Activated CD4-positive, alpha-beta T cell treated with anti-CD3 and anti-CD28 coated beads, Interleukin-2, amount 50 U/mL, for 16 hours (primary cell): ENCODE data around the gene ZSWIM6.

Experiments
- DNase-seq: peaks from one replicate; pipeline ENCODE4 v3.0.0-alpha.2; 2020

ZSWIM6 gene

DNA sequence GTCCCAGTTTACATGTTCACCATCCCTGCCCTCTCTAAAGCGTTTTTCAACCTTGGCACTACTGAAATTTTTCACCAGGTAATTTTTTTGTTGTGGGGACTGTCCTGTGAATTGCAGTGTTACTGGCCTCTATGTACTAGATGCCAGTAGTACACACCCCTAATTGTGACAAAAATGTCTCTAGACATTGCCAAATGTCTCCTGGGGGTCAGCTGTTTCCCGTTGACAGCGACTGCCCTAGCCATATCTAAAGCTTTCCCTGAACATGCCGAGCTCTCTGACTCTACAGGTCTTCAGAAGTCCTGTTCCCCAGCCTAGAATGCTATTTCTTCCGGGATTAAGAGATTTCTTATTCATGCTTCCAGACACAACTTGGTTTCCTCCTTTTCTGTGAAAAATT is 235.3 kb downstream of the ZSWIM6 start:
- DNase-seq = no peak

DNA sequence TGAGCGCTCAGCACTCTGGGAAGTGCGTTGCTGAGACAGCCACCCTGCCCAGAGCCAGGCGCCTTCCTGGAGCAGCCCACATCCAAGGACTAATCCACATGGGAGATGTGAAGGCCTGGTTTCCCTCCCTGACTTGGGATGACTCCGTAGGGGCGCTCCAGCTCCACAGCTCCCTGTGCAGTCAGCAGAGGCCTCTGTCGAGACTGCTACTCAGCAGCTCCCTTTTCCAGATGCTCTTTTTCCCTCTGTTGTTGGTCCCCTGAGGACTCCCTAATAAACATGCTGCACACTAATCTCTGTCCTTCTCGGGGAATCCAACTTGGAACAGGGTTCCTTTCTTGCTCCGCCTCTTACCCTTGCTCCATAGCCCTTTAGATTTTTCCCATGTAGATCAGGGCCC is 237.3 kb downstream of the ZSWIM6 start:
- no peak for DNase-seq

DNA sequence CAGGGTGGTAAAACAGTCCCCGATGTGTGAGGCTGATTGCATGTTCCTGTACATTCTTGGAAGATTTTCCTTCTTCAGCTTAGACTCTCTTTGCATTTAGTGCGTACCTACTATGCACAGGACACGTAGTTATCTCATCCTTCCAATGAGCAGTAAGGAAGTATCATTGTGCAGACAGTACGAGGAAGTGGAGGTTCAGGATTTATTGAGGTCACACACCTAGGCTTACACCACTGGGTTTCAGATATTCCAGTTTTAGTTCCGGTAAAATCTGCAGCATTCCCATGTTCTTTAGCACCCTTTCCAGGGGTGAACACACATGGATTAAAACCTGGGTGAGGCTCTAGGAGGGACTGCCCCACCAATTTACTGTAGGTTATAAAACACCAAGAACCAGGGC is 238.7 kb downstream of the ZSWIM6 start:
- DNase-seq = no peak

DNA sequence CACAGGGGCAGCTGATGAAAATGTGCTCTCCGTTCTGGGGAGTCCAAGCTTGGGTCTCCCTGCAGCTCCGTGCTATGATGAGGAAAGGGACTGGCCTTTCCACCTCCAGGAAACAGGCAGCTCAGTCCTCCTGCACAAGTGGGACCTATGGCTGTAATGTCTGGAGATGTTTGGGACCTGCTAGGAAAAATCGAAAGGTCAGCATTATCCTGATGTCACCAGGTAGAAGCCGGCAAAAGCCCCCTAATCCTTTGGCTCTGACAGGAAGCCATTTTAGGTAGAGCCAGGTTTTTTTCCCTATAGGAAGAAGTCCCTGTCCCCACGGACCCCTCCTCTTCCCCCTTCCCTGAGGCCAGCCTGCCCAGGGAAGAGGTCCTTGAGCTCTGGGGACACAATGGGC is 240.9 kb downstream of the ZSWIM6 start:
- DNase-seq = no peak

DNA sequence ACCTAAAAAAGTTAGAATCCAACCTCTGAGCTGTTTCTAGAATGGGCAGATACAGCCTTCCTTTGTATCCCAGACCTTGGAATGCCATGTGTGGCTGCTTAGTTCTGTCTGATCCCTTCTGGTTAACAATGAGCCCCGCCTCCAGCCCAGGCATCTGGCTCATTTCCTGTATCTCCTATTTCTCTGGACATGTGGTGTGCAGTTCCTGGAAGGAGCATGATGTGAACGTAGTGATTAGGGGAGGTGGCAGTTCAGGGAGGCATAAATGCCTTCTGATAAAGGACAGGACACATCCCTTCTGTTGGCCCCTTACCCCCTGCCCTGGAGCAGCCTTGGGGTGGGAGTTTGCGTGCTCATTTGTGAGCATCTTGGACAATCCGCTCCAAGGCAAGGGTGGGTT is 243.0 kb downstream of the ZSWIM6 start:
- no peak for DNase-seq

DNA sequence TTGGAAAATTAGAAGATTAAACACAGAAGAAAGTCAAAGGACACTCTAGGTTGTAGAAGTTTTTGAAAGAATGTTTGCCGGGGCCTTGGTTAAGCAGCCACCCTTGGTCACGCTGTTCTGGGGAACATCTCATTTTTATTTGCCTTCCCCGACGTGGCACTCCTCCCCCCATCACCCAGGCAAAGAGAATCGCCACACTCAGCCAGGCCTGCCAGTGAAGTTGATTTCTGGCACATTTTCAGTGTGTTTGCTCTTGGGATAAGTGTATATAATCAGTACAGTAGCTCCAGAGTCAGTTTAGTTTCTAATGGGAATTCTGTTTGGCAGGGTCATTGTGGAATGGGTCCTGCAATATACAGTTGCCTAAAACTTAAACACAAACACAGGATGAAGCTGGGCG is 243.5 kb downstream of the ZSWIM6 start:
- no peak for DNase-seq

DNA sequence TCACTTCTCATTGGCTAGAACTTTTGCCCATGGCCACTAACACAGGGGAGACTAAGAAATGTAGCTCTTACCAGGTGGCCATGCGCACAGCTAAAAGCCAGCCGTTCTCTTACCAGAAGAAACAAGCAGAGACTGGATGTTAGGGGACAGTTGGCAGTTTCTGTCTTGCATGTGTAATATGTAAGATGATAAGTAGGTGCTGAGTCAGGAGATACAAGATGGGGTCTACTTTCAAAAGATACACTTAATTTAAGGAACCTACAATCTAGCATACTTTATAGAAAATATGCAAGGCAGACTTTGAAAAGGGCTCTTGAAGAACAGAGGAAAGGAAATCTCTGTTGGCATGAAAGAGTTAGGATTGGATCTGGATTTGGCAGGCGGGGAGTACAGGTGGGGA is 244.5 kb downstream of the ZSWIM6 start:
- DNase-seq = no peak

DNA sequence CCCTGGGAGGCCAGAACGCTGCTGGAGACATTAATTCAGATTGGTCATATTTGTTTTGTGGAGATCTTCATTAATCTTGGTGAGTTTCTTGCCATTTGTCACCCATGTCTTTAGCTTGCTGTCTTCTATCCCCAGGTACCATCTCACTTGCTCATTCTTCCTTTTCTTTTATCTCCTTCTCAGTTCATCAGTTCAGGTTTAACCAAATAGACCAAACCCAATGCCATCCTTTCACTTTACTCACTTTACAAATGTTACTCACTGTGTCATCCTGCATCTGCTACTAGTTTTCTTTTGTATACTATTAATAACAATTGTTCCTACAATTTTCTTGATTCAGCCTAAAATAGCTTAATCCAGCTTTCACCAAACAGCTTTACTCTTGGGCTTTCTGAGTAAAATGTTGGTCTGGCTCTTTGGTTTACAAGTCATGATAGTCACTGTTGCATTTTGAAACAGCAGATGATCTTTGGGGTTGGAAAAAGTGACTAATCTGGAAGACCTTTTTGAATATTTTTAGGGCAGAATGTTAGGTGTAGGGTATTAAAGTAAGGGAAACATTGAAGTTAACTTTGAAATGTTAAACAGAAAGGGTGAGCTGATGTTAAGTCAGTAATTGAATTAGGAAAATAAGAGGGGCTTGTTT is 246.9 kb downstream of the ZSWIM6 start:
- DNase-seq = peak; percentile 49

DNA sequence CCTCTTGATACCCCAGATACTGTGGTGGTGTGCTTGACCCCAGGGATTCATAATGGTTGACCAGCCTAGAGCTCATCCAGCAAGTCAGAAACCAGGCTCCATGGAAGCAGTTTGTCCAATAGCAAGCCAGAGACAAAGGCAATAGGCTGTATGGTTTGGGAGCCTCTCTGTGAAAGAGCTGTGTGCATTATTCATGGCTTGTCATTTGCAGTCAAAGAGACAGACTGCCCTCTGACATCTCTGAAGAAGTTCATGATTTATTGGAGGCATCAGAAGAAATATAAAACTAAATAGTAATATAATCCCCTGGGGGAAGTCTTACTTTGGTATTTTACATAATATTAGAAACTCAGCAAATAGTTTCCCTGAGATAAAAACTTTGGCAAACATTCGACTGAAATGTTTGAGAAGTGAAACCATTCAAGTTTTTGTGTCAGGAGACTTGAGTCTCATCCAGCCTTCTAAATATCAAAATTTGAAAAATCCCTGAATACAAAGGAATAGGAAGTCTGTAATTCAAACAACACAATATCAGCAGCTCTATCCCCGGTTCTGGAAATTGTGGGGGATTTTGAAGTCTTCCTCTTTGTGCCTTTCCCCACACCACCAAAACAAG is 250.3 kb downstream of the ZSWIM6 start:
- no peak for DNase-seq

DNA sequence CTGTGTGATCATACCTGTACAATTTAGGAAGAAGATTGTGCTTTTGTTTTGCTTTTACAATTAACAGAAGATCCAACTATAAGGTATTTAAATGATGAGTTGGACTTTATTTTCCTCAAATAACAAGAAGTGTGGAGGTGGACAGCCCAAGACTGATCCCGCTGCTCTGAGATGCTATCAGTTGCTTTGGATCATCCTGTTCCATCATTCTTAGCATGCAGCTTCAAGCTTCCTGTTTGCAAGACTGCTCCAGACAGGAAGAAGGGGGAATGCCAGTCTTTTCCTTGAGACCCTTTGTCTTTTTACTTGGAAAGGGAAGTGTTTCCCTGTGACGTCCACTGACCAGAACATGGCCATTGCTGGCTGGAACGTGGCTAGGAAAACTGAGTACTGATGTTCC is 250.8 kb downstream of the ZSWIM6 start:
- no peak for DNase-seq

DNA sequence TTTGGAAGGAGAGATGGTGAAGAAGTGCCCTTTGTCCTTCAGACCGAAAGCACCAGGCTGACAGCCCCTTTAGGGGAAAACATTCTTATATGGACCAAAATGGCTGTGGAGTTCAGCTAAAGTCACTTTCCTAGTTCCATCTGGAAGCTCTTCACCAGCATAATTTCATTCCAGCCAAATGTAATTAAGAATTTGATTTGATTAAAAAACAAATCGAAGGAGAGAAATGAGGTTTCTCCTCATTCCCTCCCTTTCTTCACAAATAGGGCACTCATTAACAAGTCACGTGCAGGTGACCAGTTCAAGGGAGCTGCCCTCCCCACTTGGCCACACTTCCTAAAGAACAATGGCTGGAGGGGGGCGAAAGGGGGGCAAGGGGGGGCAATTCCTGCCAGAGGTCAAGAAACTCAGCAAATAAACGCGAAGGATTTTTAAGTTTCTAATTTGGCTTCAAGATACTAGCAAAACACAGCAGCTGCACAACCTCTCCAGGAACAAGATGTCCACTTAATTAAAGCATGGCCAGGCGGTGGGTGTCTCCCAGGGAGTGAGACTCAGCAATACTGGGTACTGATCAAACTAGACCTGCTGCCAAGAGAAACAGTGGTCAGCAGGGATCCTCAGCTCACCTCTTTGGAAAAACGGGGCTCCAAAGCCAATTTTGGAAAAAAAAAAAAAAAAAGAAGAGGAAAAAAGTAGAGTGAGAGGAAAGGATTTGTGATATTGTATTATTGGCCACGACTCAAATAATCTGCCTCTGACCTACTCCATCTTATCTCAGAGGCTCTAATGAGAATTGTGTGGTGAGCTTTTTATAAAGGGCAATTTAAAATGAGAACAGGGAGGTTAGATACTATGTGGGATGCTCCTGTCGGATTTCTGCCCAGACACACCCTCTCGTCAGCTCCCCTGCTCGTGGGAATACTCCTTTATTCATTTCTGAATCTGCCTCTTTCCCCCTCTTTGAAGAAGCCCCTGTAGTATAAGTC is 254.3 kb downstream of the ZSWIM6 start:
- no peak for DNase-seq

DNA sequence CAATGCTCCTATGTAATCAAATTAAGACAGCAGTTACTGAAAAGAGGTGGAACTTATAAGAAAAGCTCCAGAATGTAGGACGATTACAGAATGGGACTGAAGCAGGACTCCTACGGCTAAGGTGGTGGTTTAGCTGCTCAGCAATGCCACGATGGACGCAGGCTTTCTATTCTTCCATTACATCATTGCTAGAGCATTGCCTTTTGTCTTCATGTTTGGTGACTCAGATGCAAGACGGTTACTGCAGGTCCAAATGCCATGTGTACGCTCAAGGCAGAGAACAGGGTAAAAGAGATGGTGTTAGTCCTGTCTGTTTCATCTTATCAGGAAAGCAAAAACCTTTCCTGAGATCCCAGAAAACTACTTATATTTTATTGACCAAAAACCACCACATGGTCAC is 255.1 kb downstream of the ZSWIM6 start:
- no peak for DNase-seq

DNA sequence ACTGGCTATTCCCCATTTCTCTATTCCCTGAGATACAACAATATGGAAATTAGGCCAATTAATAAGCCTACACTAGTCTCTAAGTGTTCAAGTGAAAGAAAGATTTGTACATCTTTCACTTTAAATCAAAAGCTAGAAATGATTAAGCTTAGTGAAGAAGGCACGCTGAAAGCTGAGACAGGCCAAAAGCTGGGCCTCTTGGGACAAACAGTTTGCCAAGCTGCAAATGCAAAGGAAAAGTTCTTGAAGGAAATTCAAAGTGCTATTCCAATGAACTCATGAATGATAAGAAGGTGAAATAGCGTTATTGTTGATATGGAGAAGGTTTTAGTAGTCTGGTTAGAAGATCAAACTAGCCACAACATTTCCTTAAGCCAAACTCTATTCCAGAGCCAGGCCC is 256.2 kb downstream of the ZSWIM6 start:
- DNase-seq = no peak

DNA sequence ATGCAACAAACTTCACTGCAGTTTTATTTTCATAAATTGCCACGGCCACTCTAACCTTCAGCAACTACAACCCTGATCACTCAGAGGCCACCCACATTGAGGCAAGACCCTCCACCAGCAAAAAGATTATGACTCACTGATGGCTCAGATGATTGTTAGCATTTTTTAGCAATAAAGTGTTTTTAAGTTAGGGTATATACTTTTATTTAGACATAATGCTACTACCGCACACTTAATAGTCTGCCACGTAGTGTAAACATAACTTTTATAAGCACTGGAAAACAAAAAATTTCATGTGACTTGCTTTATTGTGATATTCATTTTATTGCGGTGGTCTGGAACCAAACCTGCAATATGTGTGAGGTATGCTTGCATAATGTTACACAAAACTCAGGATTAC is 257.9 kb downstream of the ZSWIM6 start:
- no peak for DNase-seq

DNA sequence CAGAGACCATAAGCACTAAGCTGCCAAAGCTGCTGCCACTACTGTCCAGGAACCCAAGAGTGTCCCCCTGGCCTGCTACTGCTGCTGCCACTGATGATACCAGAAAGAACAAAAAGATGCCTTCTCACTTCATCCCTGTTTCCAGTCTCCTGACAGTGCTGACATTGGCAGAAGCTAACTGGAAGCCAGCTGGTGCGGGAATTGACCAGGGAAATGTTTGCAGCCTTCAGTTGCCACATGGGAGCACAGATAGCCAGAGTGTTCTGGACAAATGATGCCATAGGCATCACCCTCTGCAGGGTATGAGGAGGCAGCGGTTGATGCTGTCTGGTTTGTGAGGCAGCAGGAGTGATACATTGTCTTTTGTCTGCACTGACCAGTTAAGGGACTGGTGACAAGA is 258.4 kb downstream of the ZSWIM6 start:
- no peak for DNase-seq

DNA sequence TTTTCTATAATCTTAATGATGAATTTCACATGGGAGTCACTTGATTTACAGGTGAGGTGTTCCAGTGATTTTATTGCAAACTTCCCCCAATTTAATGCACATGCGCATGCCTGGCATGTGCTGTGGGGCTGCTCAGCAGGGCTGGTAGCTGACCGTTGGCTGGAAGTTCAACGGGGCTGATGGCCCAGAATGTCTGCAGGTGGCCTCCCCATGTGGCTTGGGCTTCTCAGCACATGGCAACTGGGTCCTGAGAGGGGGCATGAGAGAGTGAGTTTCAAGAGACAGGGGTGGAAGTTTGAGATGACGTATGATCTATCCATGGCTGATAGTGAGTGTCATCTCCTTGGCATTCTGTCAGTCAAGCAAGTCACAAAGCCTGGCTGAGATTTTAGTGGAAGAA is 259.8 kb downstream of the ZSWIM6 start:
- DNase-seq = no peak

DNA sequence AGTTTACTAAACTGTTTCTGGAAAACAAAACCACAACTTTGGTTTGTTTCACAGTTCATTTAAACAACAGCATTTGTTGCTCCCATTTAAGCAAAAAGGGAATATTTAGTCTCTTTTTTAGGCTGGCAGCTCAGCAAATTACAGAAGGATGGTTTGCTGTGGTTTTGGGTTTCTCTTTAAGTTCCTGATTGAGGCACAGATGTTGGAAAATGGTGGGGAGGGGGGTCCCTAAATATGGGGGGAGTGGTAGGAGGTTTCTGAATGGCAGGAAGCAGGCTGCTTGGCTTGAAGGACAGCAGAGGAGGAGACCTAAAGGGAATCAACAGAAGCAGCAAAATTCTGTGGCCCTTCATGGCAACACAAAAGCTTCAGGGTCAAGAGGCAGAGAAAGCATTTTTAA is 263.4 kb downstream of the ZSWIM6 start:
- no peak for DNase-seq
